Left ventricle myocardium superior (tissue), 1 donor: ENCODE data around the gene MITD1. TPM values are rescaled to one million over a fixed set of nuclear protein-coding genes. Genes with fewer than 3 reads are reported as not detected.
"Not testable (repeated sequence)": the region's sequence is repeated elsewhere in the genome, so short reads cannot be mapped to it uniquely, and the experiment has no call there.

Source experiments
- ATAC-seq: fragments of 200-7000 bp; cut with Tn5 transposase; one replicate; pipeline ENCODE4 v1.9.1; 2020; ENCODE audit warnings: mild to moderate bottlenecking, moderate library complexity
- DNase-seq: peaks from one replicate; pipeline ENCODE4 v3.0.0-alpha.2; 2020
- intact Hi-C: fragments of 100-400 bp; cut with micrococcal nuclease; formaldehyde crosslinking; loops from one replicate; pipeline ENCODE4 v1.11.0; 2022
- long read RNA-seq: library from polyadenylated mRNA; unstranded; transcript quantifications from one replicate; pipeline ENCODE4 v2.0.0, GENCODE V29; 2021
- total RNA-seq: library from RNA; stranded (reverse); fragmentation: NEBNext Ultra II Directional; extraction: Animal tissue kit (Norgen Biotek cat#: 25700); gene quantifications from one replicate; pipeline ENCODE4 v1.2.1, GENCODE V29; 2021
- donor health status: DM: no; HTN: yes; CAD: no; lungs with severe emphysema.

The MITD1 gene
- 13.8 TPM for total RNA-seq
- long read RNA-seq, partial matches to known transcripts = 3 of 10 reads
- long read RNA-seq, other reads (novel, unspliced or antisense) = 5 of 10 reads

DNA sequence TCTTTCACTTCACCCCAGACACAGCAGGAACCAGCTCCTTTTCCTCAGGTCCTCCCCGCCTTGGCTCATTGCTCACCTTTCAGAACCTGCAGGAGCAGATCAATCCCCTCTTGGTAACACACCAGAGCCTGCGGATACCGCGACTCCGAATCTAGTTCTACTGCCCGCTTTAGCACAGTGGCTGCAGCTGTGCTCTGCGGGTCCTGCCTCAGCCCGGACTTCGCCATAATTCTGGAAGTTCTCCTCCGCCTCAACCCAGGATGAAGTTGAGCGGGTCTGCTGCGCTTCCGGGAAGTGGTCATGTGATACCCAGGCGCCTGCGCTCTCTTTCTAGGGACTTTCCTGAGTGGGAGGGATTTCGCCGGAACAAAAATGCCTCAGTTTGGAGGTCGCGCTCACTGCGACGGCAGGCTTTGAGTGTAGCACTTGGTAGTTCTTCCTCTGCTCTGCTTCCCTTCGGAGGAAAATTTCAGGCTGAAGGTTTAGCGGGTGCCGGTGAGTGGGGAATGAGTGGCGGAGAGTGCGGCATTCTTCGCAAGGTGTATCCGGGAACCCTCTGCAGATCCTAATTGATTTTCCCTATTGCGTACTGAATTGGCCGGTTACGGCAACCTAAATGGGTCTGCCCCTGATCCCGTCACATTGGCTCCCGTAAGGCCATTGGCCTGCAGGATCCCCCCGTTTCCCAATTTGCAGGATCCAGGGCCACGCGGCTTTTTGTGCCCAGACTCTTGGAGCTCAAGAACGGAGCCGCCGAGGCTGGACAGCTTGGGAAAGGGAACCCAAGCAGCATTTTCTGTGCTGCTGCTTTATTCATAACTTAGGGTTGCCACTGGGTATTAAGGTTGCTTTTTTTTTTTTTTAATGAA lies at the start of gene MITD1, which contains the start of gene MRPL30:
TSS of gene MITD1 (minus strand) at position 304 of the 869 bp plus-strand sequence. CDS start at position 227, 77 bp downstream.
TSS of gene MRPL30 (plus strand) at position 430 of the 869 bp plus-strand sequence. CDS start 5,020 bp downstream, outside the sequence.
- intact Hi-C loops = no loop called here
- peak; percentile 91 for DNase-seq
- ATAC-seq = peak; percentile 99

DNA sequence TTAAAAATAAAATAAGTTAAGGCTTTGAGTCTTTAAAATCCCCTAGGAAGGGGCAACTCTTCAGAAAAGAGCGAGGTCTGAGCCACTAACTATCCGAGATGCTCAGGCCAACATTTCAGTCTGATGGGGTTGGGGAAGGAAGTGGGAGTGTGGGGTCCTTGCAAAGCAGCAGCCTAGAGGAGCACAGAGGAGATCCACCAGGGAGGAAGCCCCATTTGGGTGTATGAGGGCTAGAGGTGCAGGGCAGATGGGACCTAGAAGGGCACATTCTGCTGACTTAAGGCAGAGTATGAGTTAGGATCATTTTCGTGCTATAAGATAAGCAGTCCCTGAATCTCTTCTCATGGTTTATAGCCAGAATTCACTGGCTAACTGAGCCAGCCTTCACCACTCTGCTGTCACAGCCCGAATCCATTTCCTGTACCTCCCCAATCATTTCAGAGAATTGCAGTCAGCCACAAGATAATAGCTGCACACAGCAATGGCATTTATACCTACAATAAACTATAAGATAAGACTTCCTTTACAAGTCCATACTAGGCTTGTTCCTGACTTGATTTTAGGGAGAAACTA lies 37.2 kb upstream of the MITD1 start:
- DNase-seq (no peak), ATAC-seq (no peak)
- intact Hi-C loops = no loop called here

DNA sequence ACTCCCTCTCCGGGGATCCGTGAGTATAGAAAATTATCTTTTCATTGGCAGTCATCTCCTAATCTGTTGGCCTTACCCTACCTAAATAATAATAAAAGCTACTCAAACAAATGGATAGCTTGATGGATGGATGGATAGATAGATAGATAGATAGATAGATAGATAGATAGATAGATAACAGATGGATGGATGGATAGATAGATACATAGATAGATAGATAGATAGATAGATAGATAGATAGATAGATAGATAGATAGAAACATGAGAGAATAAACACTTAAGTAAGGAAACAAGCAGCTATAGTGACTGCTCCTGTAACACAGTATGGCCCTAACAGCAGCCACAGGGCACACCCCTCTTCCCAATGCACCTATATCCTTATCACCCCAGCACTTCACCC lies 35.2 kb upstream of the MITD1 start:
- no peak for ATAC-seq
- intact Hi-C loops = no loop called here
- DNase-seq = no peak

- intact Hi-C loops = no loop called here
- ATAC-seq (no peak), DNase-seq (no peak)
Measured at GRCh38 chr2:99205491-99205890, 24.6 kb upstream of the MITD1 start.

GRCh38 chr2:99201959-99202678 lies 21.3 kb upstream of the MITD1 start:
- intact Hi-C loops = no loop called here
- no peak for DNase-seq
- no peak for ATAC-seq

DNA sequence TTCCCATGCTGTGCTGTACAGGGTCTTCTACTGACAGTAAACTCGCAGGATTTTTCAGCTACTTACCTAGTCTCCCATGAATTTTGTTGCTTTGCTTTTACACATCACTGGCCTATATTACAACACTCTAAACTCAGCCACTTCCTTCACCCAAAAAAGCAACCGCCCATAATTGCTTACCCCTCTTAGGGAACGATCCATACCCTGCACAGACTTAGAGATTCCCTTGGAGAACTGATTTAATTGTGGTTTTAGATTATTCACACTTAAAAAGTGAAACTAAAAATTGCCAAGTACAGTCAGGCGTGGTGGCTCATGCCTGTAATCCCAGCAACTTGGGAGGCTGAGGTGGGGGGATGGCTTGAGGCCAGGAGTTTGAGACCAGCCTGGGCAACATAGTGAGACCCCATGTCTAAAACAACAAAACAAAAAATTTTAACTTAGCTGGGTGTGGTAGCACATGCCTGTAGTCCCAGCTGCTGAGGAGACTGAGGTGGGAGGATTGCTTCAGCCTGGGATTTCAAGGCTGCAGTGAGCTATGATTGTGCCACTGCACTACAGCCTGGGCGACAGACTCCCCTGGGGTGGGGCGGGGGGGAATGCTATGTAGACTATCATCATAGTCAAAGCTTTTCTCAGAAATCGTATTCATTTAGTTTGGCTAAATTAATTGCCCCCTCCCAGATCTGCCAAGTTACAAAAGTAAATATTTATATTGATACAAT lies 19.4 kb upstream of the MITD1 start:
- DNase-seq (no peak), ATAC-seq (no peak)
- intact Hi-C loops = no loop called here

- no peak for ATAC-seq
- no peak for DNase-seq
- intact Hi-C loops = no loop called here
Measured at GRCh38 chr2:99198103-99198841, 17.4 kb upstream of the MITD1 start.

- intact Hi-C loops, DNase-seq, ATAC-seq: not testable (repeated sequence)
Measured at GRCh38 chr2:99192364-99192763, 11.5 kb upstream of the MITD1 start.

- DNase-seq (no peak), ATAC-seq (no peak)
- intact Hi-C loops = no loop called here
Measured at GRCh38 chr2:99190548-99190947, 9.7 kb upstream of the MITD1 start.

DNA sequence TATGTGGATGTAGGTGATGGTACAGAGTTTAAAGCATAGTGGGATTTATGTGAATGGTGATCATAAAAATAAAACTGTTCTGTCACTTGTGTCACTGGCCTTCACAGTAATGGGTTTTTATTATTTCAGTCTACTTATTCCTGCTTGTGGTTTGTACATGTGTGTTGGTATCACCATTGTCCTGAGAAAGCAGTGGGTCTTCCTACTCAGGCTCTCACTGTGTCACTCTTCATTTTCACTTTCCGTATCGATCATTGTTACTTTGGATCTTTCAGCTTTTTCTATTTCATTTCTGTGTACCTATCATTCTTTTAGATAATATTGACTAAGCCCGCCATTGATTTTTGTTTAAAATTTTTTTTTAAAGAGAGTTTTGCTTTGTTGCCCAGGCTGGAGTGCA lies 7.5 kb upstream of the MITD1 start:
- intact Hi-C loops = no loop called here
- ATAC-seq = no peak
- DNase-seq = no peak

GRCh38 chr2:99187011-99187410 lies 6.2 kb upstream of the MITD1 start:
- DNase-seq (no peak), ATAC-seq (no peak)
- intact Hi-C loops = no loop called here

- intact Hi-C loops = no loop called here
- ATAC-seq = no peak
- no peak for DNase-seq
Measured at GRCh38 chr2:99184811-99185210, 4.0 kb upstream of the MITD1 start.

- intact Hi-C loops = no loop called here
- DNase-seq (no peak), ATAC-seq (no peak)
Measured at GRCh38 chr2:99183025-99183424, 2.2 kb upstream of the MITD1 start.

DNA sequence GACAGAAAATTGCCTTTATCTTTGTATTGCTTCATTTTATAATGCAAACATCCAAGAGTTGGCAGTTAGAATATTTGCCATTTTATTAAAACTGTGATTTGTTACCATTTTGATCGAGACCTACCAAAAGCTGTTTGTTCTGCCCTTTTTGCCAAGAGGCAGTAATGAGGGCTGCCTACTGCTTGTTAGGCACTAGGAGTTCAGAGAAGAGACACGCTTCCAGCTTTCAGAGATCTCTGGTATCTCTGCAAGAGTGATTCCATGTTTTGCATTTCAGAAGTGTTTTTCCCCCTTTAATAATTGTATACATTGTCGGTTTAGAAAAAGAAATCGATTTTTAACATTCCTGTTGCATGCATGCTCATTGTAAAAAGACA lies 754 bp upstream of the MITD1 start:
- no peak for DNase-seq
- no peak for ATAC-seq
- intact Hi-C loops = no loop called here

- ATAC-seq (no peak), DNase-seq (no peak)
- intact Hi-C loops = no loop called here
Measured at GRCh38 chr2:99171377-99172140, 9.3 kb downstream of the MITD1 start.

- no peak for DNase-seq
- ATAC-seq = no peak
- intact Hi-C loops = no loop called here
Measured at GRCh38 chr2:99169534-99169933, 11.3 kb downstream of the MITD1 start.

DNA sequence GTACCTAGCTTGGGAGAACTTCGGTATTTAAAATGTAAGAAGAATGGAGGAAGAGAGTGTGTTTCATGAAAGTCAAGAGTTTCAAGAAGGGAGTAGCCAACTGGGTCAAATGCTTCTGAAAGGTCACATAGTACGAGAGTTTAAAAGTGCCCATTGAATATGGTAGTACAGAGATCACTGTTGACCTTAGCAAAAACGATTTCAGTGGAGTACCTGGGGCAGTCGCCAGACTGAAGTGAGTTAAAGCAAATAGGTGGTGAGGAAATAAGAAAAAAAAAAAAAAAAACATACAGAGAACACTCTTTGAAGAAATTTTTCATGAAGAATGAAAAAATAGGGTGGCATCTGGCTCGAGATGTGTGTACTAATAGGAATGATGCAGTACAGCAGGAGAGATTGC lies 14.6 kb downstream of the MITD1 start:
- intact Hi-C loops = no loop called here
- DNase-seq = no peak
- no peak for ATAC-seq

DNA sequence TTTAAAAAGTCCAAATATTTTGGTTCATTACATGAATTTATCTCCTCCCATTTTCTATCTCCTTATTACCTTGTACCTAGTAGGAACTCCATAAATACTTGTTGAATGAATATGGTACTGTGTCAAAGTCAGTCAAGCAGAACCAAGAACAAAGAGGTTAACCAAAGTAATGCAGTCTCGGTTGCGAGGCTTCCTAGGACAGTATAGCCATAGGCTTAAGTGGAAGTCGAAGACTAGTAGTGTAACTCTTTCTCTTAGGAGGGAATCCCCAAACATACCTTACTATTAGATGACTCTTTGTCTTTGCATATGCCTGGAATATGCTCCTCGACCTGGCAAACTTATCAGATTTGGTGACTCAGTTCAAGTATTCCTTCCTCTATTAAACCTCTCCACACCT lies 21.3 kb downstream of the MITD1 start:
- DNase-seq (no peak), ATAC-seq (no peak)
- intact Hi-C loops = no loop called here
